ENCODE results near the gene SPATS2L.

GRCh38 chr2:200322607-200323006 is 16.1 kb downstream of the SPATS2L start:
- TF ChIP-seq TP53 (CRISPR knock-in tag; conservative IDR thresholded peaks at IDR 0.05), result no peak
- no peak for TF ChIP-seq CC2D1A (CRISPR knock-in tag; IDR thresholded peaks at IDR 0.05)
- no peak for TF ChIP-seq MAFK (conservative IDR thresholded peaks at IDR 0.05 in 1 of 2, IDR thresholded peaks at IDR 0.05 in 1 of 2; ENCODE audit: low read length in 2 of 2)
- TF ChIP-seq CTCF (CRISPR knock-in tag; IDR thresholded peaks at IDR 0.05), result no peak
- TF ChIP-seq ZNF761 (CRISPR knock-in tag; conservative IDR thresholded peaks at IDR 0.05), result no peak
- TF ChIP-seq ZNF318 (CRISPR knock-in tag; IDR thresholded peaks at IDR 0.05), result no peak
- TF ChIP-seq FOXK2 (IDR thresholded peaks at IDR 0.05), result no peak
- no peak for TF ChIP-seq ZNF274 (CRISPR knock-in tag; IDR thresholded peaks at IDR 0.05)
- TF ChIP-seq BCL3 (CRISPR knock-in tag; IDR thresholded peaks at IDR 0.05), result no peak
- TF ChIP-seq GABPA (IDR thresholded peaks at IDR 0.05; ENCODE audit: low read depth, low read length), result no peak
- no peak for TF ChIP-seq GABPA (CRISPR knock-in tag; IDR thresholded peaks at IDR 0.05; ENCODE audit: low read depth)
